Stomach (tissue), 9 donors: ENCODE results near the gene NCAM1. TPM values are rescaled to one million over a fixed set of nuclear protein-coding genes. Genes with fewer than 3 reads are reported as not detected.

ENCODE experiments used
- DNase-seq, 2 donors: peaks; one replicate each; pipeline versions ENCODE4 v3.0.0 to v3.0.0-alpha.2; 2013 to 2019
- H3K27ac ChIP-seq, 5 donors: fragments of 200-600 bp in 4 of 5; sonication (generic) in 4 of 5; one replicate each; pipeline ENCODE4 v1.5.1; 2013 to 2019; ENCODE audit warnings: mild to moderate bottlenecking in 1 of 5, moderate library complexity in 1 of 5
- H3K27me3 ChIP-seq, 3 donors: fragments of 200-600 bp; sonication (generic); one replicate each; pipeline ENCODE4 v1.5.1; 2017 to 2019; ENCODE audit warnings: mixed run types in 1 of 3
- H3K36me3 ChIP-seq, 4 donors: fragments of 200-600 bp; sonication (generic); 1 replicate in 3 of 4; 2 replicates in 1 of 4; pipeline ENCODE4 v1.5.1; 2016 to 2019
- H3K4me1 ChIP-seq, 4 donors: fragments of 200-600 bp; sonication (generic); one replicate each; pipeline ENCODE4 v1.5.1; 2016 to 2019
- H3K4me3 ChIP-seq, 4 donors: fragments of 200-600 bp; sonication (generic) in 3 of 4; one replicate each; pipeline ENCODE4 v1.5.1; 2016 to 2019; ENCODE audit warnings: mild to moderate bottlenecking in 1 of 4
- H3K9me3 ChIP-seq, 4 donors: fragments of 200-600 bp; sonication (generic); one replicate each; pipeline ENCODE4 v1.5.1; 2016 to 2019
- EP300 ChIP-seq: sonication (generic); formaldehyde crosslinking; IDR thresholded peaks from one replicate; pipeline ENCODE4 v1.6.1; 2017; ENCODE audit warnings: antibody characterized with exemption
- POLR2A ChIP-seq, 4 donors: fragments of 450-650 bp; IDR thresholded peaks; one replicate each; pipeline ENCODE4 v1.6.1; 2016; ENCODE audit warnings: antibody characterized with exemption in 4 of 4, control low read depth in 2 of 4, mild to moderate bottlenecking in 1 of 4, moderate library complexity in 1 of 4
- POLR2AphosphoS5 ChIP-seq, 3 donors: sonication (generic); formaldehyde crosslinking; IDR thresholded peaks; one replicate each; pipeline ENCODE4 v1.6.1; 2016; ENCODE audit warnings: antibody characterized with exemption in 3 of 3
- WGBS, 5 donors: extraction: QIAGEN DNeasy Blood & Tissue Kit in 3 of 5; methylation state at CpG; one replicate each; pipeline versions ENCODE4 v1.1.5 to v1.1.7; 2013 to 2018; 5-methylcytosine and 5-hydroxymethylcytosine counted together
- intact Hi-C: fragments of 100-400 bp; cut with DNase I; formaldehyde crosslinking; loops from one replicate; pipeline ENCODE4 v1.15.1; 2023; ENCODE audit warnings: low total_unique reads
- polyA plus RNA-seq, 3 donors: library from polyadenylated mRNA; stranded (reverse); fragments of 200-250 nt; gene quantifications; one replicate each; pipeline ENCODE4 v1.2.3, GENCODE V29; 2013
- total RNA-seq, 5 donors: library from RNA; depleted of rRNA; stranded (reverse); fragments of >200 nt; gene quantifications; one replicate each; pipeline versions ENCODE4 v1.1.0 to v1.2.3, GENCODE V29; 2014 to 2016
- TF ChIP-seq, protein P1 (sequence below), 7 experiments: fragments of 450-650 bp in 4 of 7; fragments of 200-600 bp in 3 of 7; sonication (generic) in 3 of 7; IDR thresholded peaks; one replicate each; pipeline ENCODE4 v1.5.1; 2016 to 2019; ENCODE audit warnings: antibody characterized with exemption in 7 of 7, control low read depth in 2 of 7, mild to moderate bottlenecking in 1 of 7
- donor health status: healthy with polysubstance abuse.
- donor health status: Bipolar disorder and iron deficiency.
- donor health status: healthy.

The NCAM1 gene
- total and polyA plus RNA-seq, 8 donors: 5.7 to 84.8 (median 28.9) TPM

DNA sequence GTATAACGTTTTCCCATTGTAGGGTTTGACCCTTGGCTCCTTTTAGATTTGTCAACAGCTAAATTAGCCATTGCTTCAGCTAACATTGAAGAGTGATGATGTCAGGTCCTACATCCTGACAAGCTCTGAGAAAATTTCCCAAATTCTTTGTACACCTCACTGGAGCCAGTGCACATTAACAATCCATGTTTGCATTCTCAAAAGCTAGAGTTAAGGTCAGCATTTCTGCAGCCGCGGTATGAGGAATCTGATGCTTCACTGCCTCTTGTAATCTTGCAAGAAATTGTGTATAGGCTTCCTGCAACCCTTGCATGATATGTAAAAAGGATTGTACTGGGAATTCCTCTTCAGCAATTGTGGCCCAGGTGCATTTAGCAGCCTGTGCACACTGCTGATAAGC lies 33.1 kb upstream of the NCAM1 start:
- intact Hi-C loops: no loop called here
- no peak for TF ChIP-seq POLR2A (IDR thresholded peaks at IDR 0.05)
- no peak for TF ChIP-seq POLR2AphosphoS5 (IDR thresholded peaks at IDR 0.05)
- TF ChIP-seq, protein P1, sequence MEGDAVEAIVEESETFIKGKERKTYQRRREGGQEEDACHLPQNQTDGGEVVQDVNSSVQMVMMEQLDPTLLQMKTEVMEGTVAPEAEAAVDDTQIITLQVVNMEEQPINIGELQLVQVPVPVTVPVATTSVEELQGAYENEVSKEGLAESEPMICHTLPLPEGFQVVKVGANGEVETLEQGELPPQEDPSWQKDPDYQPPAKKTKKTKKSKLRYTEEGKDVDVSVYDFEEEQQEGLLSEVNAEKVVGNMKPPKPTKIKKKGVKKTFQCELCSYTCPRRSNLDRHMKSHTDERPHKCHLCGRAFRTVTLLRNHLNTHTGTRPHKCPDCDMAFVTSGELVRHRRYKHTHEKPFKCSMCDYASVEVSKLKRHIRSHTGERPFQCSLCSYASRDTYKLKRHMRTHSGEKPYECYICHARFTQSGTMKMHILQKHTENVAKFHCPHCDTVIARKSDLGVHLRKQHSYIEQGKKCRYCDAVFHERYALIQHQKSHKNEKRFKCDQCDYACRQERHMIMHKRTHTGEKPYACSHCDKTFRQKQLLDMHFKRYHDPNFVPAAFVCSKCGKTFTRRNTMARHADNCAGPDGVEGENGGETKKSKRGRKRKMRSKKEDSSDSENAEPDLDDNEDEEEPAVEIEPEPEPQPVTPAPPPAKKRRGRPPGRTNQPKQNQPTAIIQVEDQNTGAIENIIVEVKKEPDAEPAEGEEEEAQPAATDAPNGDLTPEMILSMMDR (IDR thresholded peaks at IDR 0.05): no peak
- TF ChIP-seq EP300: no peak
- no peaks in the 10 kb centered on the region for H3K27me3 ChIP-seq
- H3K9me3 ChIP-seq: no peaks in the 10 kb centered on the region
- H3K36me3 ChIP-seq: no peaks in the 10 kb centered on the region
- no peak overlapping the region for H3K4me3 ChIP-seq
- H3K4me1 ChIP-seq: no peaks in the 10 kb centered on the region
- no peak overlapping the region for H3K27ac ChIP-seq
- WGBS, 5 donors: 37 to 48% (median 41%) methylated on average over 3 of the region's 3 CpGs
- DNase-seq: no peak

DNA sequence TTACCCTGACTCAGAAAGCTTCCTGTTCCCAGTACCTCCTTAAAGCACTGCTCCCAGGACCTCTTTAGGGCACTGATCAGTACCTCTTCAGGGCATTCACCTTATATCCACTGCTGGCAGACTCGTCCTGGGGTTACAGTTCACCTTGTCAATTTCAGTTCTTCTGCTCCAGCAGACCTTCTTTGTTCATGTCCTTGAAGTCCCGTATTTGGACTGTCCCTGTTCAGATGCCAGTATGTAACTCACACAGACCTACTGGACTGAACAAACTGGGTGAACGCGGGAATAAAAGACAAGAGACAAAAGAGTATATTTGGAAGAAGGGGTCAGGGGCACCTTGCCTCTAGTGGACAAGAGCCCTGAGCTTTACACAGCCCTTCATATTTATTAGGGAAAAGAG lies 31.8 kb upstream of the NCAM1 start:
- TF ChIP-seq POLR2A (IDR thresholded peaks at IDR 0.05) (no peak), EP300 (no peak), POLR2AphosphoS5 (IDR thresholded peaks at IDR 0.05) (no peak)
- TF ChIP-seq, protein P1 (IDR thresholded peaks at IDR 0.05): no peak
- Histone ChIP-seq H3K4me3 (no peak overlapping the region), H3K4me1 (no peaks in the 10 kb centered on the region), H3K9me3 (no peaks in the 10 kb centered on the region), H3K36me3 (no peaks in the 10 kb centered on the region), H3K27ac (no peak overlapping the region), H3K27me3 (no peaks in the 10 kb centered on the region)
- WGBS, 5 donors: 71 to 83% (median 76%) methylated on average over 4 of the region's 4 CpGs
- intact Hi-C loops: no loop called here
- no peak for DNase-seq

DNA sequence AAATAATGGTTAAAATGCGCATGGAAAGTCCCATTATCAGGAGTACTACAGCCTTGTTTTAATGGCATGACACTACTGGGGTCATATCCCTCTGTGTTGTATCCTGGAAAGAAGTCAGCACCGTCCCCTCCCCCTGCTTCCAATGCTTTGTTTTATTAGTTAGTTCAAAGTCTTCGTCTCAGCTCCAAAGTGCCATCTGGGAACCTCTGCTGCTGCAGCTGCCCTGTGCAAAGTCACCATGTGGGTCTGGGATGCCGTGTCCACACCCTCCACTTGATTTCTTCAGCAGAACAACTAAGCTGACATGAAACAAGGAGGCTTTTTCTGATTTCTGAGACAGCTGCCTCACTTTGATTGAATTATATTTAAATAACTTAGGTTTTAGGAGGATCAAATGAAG lies 29.5 kb upstream of the NCAM1 start:
- Histone ChIP-seq H3K4me1 (no peaks in the 10 kb centered on the region), H3K36me3 (no peaks in the 10 kb centered on the region), H3K27me3 (no peaks in the 10 kb centered on the region), H3K4me3 (no peak overlapping the region), H3K9me3 (no peaks in the 10 kb centered on the region), H3K27ac (no peak overlapping the region)
- intact Hi-C loops: no loop called here
- peak in 1 of 2 donors; percentile 8 for DNase-seq
- 68 to 77% (median 72%) methylated on average over 4 of the region's 4 CpGs for WGBS, 5 donors
- TF ChIP-seq, protein P1 (IDR thresholded peaks at IDR 0.05): no peak
- TF ChIP-seq EP300: no peak
- TF ChIP-seq POLR2A (IDR thresholded peaks at IDR 0.05): no peak
- TF ChIP-seq POLR2AphosphoS5 (IDR thresholded peaks at IDR 0.05): no peak

DNA sequence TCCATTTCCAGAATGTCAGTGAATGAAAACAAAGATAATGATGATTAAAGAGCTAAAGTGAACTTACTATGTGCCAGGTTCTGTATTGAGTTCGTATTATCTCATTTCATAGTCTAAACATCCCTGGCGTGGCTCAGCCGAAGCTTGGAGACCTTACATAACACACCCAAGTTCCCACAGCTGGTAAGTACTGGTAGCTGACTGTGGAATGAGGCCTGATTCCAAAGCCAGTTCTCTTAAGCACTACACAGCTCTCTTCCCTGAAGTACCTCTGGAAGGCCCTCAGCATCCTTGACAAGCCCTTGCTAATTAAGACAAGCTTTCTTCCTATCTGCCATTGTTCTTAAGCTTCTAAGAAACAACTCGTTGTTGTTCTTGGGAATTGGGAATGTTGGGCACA lies 28.6 kb upstream of the NCAM1 start:
- no peaks in the 10 kb centered on the region for H3K36me3 ChIP-seq
- no peak overlapping the region for H3K27ac ChIP-seq
- H3K4me1 ChIP-seq: no peaks in the 10 kb centered on the region
- H3K27me3 ChIP-seq: no peaks in the 10 kb centered on the region
- no peaks in the 10 kb centered on the region for H3K9me3 ChIP-seq
- TF ChIP-seq EP300 (no peak), POLR2AphosphoS5 (IDR thresholded peaks at IDR 0.05) (no peak), POLR2A (IDR thresholded peaks at IDR 0.05) (no peak)
- TF ChIP-seq, protein P1 (IDR thresholded peaks at IDR 0.05): no peak
- 59 to 77% (median 69%) methylated on average over 4 of the region's 4 CpGs for WGBS, 5 donors
- H3K4me3 ChIP-seq: no peak overlapping the region
- intact Hi-C loops: no loop called here
- no peak for DNase-seq
